ENCODE results near the gene RET. TPM values are rescaled to one million over a fixed set of nuclear protein-coding genes. Genes with fewer than 3 reads are reported as not detected.

Gene RET
- polyA plus RNA-seq, 3 donors, result 0.08 to 0.39 (median 0.14) TPM

DNA sequence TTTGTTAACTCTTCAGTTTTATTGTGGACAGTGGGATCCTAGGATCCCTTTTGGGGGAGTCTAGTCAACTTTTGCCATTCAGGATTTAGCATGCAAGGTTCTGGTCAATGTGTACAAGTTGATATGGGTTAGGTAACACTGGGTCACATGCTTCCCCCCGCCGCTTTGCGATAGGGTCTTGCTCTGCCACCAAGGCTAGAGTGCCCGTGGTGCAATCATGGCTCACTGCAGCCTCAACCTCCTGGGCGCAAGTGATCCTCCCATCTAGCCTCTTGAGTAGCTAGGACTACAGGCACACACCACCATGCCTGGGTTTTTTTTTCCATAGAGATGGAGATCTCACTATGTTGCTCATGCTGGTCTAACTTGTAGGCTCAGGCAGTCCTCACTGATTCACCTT lies 58.2 kb downstream of the RET start:
- peaks cover 8% of the 10 kb centered on the region for H4K20me1 ChIP-seq (ENCODE audit: insufficient read depth, low read length)
- peak overlapping the region in 1 of 7 donors; percentile 66 for H3K27ac Mint-ChIP-seq
- H3K36me3 Mint-ChIP-seq, result peaks cover 13 to 17% of the 10 kb centered on the region in 2 donors
- peaks cover 43 to 74% of the 10 kb centered on the region in 2 donors for H3K4me1 ChIP-seq (ENCODE audit: control insufficient read depth in 1 of 2, insufficient read depth in 2 of 2, low read length in 2 of 2)
- no peak overlapping the region for H3K4me3 Mint-ChIP-seq
- H3K36me3 ChIP-seq (replicated peaks in 1 of 2; ENCODE audit: control insufficient read depth in 1 of 2, insufficient read depth in 2 of 2, low read length in 2 of 2), result no peaks in the 10 kb centered on the region
- peak in 1 of 3 donors; percentile 7 for DNase-seq
- H3K4me1 Mint-ChIP-seq, result peaks cover 60% of the 10 kb centered on the region
- peaks cover 2 to 6% (median 3%) of the 10 kb centered on the region in 3 donors for H3K27me3 Mint-ChIP-seq (ENCODE audit: low read depth in 3 of 3)
- H3K4me3 ChIP-seq (replicated peaks in 1 of 3; ENCODE audit: low read depth in 2 of 3, low read length in 3 of 3), result no peak overlapping the region
- H3K27me3 ChIP-seq (ENCODE audit: control insufficient read depth in 2 of 2, insufficient read depth in 2 of 2, low read length in 2 of 2), result no peaks in the 10 kb centered on the region
- H3K79me2 ChIP-seq (ENCODE audit: insufficient read depth, low read length), result peaks cover 45% of the 10 kb centered on the region
- peaks cover 0 to 2% (median 0%) of the 10 kb centered on the region in 7 donors for H3K9me3 Mint-ChIP-seq
- TF ChIP-seq, protein P1, sequence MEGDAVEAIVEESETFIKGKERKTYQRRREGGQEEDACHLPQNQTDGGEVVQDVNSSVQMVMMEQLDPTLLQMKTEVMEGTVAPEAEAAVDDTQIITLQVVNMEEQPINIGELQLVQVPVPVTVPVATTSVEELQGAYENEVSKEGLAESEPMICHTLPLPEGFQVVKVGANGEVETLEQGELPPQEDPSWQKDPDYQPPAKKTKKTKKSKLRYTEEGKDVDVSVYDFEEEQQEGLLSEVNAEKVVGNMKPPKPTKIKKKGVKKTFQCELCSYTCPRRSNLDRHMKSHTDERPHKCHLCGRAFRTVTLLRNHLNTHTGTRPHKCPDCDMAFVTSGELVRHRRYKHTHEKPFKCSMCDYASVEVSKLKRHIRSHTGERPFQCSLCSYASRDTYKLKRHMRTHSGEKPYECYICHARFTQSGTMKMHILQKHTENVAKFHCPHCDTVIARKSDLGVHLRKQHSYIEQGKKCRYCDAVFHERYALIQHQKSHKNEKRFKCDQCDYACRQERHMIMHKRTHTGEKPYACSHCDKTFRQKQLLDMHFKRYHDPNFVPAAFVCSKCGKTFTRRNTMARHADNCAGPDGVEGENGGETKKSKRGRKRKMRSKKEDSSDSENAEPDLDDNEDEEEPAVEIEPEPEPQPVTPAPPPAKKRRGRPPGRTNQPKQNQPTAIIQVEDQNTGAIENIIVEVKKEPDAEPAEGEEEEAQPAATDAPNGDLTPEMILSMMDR (IDR thresholded peaks at IDR 0.05), result no peak
- H3K27ac ChIP-seq (ENCODE audit: low read depth in 1 of 2, low read length in 2 of 2), result no peak overlapping the region
- no peaks in the 10 kb centered on the region for H3K9me3 ChIP-seq (replicated peaks in 1 of 2; ENCODE audit: control insufficient read depth in 1 of 2, insufficient read depth in 1 of 2, low read length in 2 of 2)
- WGBS (ENCODE audit: insufficient coverage), result 40% methylated on average over 4 of the region's 5 CpGs
- H3K9ac ChIP-seq (ENCODE audit: insufficient read depth, low read length, poor library complexity, severe bottlenecking), result no peak overlapping the region
- intact Hi-C loops (cut with micrococcal nuclease), result loop anchor here in 1 of 2 donors (5.0 kb wide), 1 partner anchor 37 kb away; no protein-coding TSS in a partner anchor
- no peak overlapping the region for H2AFZ ChIP-seq (ENCODE audit: insufficient read depth, low read depth, low read length, poor library complexity, severe bottlenecking)
- no peak overlapping the region for H3K4me2 ChIP-seq (replicated peaks; ENCODE audit: extremely low read depth, low read length, poor library complexity, severe bottlenecking)

DNA sequence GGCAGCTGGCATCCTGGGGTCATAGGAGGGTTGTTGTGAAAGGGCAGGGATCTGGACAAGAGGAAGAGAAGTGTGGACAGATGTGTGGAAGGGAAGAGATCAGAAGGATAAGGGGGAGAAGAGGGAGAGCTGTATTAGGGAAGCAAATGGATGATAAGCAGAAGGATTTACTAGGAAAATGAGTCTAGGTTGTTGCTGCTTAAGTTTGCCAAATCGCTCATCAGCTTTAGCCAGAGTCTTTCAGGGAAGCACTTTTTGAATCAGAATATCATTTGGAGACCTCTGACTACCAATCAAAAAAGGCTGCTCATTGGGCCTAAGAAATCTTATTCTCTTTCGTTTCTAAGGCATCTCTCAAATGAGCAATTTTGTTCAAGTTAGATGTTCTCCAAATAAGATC lies 58.8 kb downstream of the RET start:
- peaks cover 56% of the 10 kb centered on the region for H3K4me1 Mint-ChIP-seq
- intact Hi-C loops (cut with micrococcal nuclease), result loop anchor here in 1 of 2 donors (5.0 kb wide), 1 partner anchor 37 kb away; no protein-coding TSS in a partner anchor

More for the DNA sequence above, 58.8 kb downstream of the RET start:
- no peak overlapping the region for H3K27ac ChIP-seq (ENCODE audit: low read depth in 1 of 2, low read length in 2 of 2)
- H3K36me3 ChIP-seq (replicated peaks in 1 of 2; ENCODE audit: control insufficient read depth in 1 of 2, insufficient read depth in 2 of 2, low read length in 2 of 2), result no peaks in the 10 kb centered on the region
- TF ChIP-seq, protein P1 (IDR thresholded peaks at IDR 0.05), result no peak
- H3K27me3 Mint-ChIP-seq (ENCODE audit: low read depth in 3 of 3), result peaks cover 2 to 6% (median 3%) of the 10 kb centered on the region in 3 donors
- no peak overlapping the region for H2AFZ ChIP-seq (ENCODE audit: insufficient read depth, low read depth, low read length, poor library complexity, severe bottlenecking)
- DNase-seq, result no peak
- peaks cover 14 to 17% of the 10 kb centered on the region in 2 donors for H3K36me3 Mint-ChIP-seq
- peak overlapping the region in 1 of 7 donors; percentile 56 for H3K27ac Mint-ChIP-seq
- H3K9ac ChIP-seq (ENCODE audit: insufficient read depth, low read length, poor library complexity, severe bottlenecking), result no peak overlapping the region
- H4K20me1 ChIP-seq (ENCODE audit: insufficient read depth, low read length), result peaks cover 9% of the 10 kb centered on the region
- no peak overlapping the region for H3K4me3 Mint-ChIP-seq
- peaks cover 50% of the 10 kb centered on the region for H3K79me2 ChIP-seq (ENCODE audit: insufficient read depth, low read length)
- H3K9me3 ChIP-seq (replicated peaks in 1 of 2; ENCODE audit: control insufficient read depth in 1 of 2, insufficient read depth in 1 of 2, low read length in 2 of 2), result no peaks in the 10 kb centered on the region
- peaks cover 0 to 2% (median 0%) of the 10 kb centered on the region in 7 donors for H3K9me3 Mint-ChIP-seq
- 100% methylated on average over 1 of the region's 2 CpGs for whole genome bisulfite sequencing (ENCODE audit: insufficient coverage)
- H3K4me1 ChIP-seq (ENCODE audit: control insufficient read depth in 1 of 2, insufficient read depth in 2 of 2, low read length in 2 of 2), result peaks cover 39 to 69% of the 10 kb centered on the region in 2 donors
- H3K27me3 ChIP-seq (ENCODE audit: control insufficient read depth in 2 of 2, insufficient read depth in 2 of 2, low read length in 2 of 2), result no peaks in the 10 kb centered on the region
- no peak overlapping the region for H3K4me3 ChIP-seq (replicated peaks in 1 of 3; ENCODE audit: low read depth in 2 of 3, low read length in 3 of 3)
- H3K4me2 ChIP-seq (replicated peaks; ENCODE audit: extremely low read depth, low read length, poor library complexity, severe bottlenecking), result no peak overlapping the region

All from CD14-positive monocyte (primary cell).